Ectodermal cell (in vitro differentiated cells): ENCODE measurements around the gene SP6.

Experiments used
- H3K27ac ChIP-seq: 2 replicates; pipeline ENCODE4 v1.7.0; 2013; ENCODE audit warnings: mild to moderate bottlenecking, low read depth, low read length; ENCODE audit not compliant: insufficient read depth, poor library complexity, severe bottlenecking
- H3K27me3 ChIP-seq: 2 replicates; pipeline ENCODE4 v1.7.0; 2013; ENCODE audit warnings: mild to moderate bottlenecking, low read length; ENCODE audit not compliant: insufficient read depth, control insufficient read depth, poor library complexity, severe bottlenecking
- H3K36me3 ChIP-seq: one replicate; pipeline ENCODE4 v1.7.0; 2013; ENCODE audit warnings: low read length; ENCODE audit not compliant: control insufficient read depth, insufficient read depth
- H3K4me1 ChIP-seq: one replicate; pipeline ENCODE4 v1.7.0; 2013; ENCODE audit warnings: low read length; ENCODE audit not compliant: control insufficient read depth, insufficient read depth
- H3K4me3 ChIP-seq: 2 replicates; pipeline ENCODE4 v1.7.0; 2013; ENCODE audit warnings: low read depth, low read length, control low read depth; ENCODE audit not compliant: insufficient read depth
- H3K9me3 ChIP-seq: 2 replicates; pipeline ENCODE4 v1.7.0; 2013; ENCODE audit warnings: mild to moderate bottlenecking, low read length, moderate library complexity; ENCODE audit not compliant: control insufficient read depth
- WGBS, 2 experiments: methylation state at CpG; one replicate each; pipeline ENCODE4 v1.1.7; 2013; ENCODE audit warnings: missing lambda C conversion rate in 2 of 2; 5-methylcytosine and 5-hydroxymethylcytosine counted together

SP6 gene

GRCh38 chr17:47810901-47811635 lies 39.9 kb downstream of the SP6 start:
- Histone ChIP-seq H3K4me1 (no peaks in the 10 kb centered on the region), H3K27ac (no peak overlapping the region), H3K9me3 (no peaks in the 10 kb centered on the region), H3K36me3 (no peaks in the 10 kb centered on the region), H3K27me3 (no peaks in the 10 kb centered on the region), H3K4me3 (no peak overlapping the region)
- 83 to 85% methylated on average over 9 of the region's 9 CpGs for WGBS, 2 experiments

- H3K36me3 ChIP-seq: no peaks in the 10 kb centered on the region
- H3K9me3 ChIP-seq: no peaks in the 10 kb centered on the region
- H3K27me3 ChIP-seq: no peaks in the 10 kb centered on the region
- H3K4me1 ChIP-seq: no peaks in the 10 kb centered on the region
- WGBS, 2 experiments: 69 to 71% methylated on average over 10 of the region's 10 CpGs
- no peak overlapping the region for H3K27ac ChIP-seq
- H3K4me3 ChIP-seq: no peak overlapping the region
Observed at GRCh38 chr17:47810200-47810821, 40.7 kb downstream of the SP6 start.

DNA sequence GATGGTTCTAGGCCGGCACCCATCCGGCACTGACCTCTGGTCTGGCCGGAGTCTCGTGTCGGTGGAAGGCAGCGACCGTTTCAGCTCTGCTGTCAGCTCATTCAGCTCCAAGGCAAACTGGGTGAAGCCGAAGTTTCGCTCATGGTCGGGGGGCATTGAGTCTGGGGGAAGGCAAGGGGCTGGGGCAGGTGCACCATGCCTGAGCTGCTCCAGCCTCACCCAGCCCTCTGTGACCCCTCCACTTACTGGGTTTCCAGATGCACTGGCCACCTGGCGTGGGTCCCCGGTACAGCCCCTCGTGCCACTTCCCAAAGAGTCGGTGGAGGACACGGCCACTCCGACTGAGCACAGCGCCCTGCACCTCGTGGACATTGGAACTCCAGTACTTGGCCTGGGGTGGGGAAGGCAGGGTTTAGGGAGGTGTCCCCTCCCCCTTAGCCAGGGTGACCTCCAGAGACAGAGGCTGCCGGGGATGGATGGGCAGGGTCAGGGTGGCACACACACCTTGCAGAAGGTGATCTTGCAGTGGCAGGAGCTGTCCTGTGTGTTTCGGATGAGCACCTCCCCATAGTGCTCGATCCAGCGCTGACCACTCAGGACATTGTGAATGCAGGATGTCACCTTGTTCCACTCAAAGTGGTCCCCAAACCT lies 42.0 kb downstream of the SP6 start:
- Histone ChIP-seq H3K36me3 (no peaks in the 10 kb centered on the region), H3K9me3 (no peaks in the 10 kb centered on the region), H3K4me3 (no peak overlapping the region), H3K27me3 (no peaks in the 10 kb centered on the region), H3K4me1 (no peaks in the 10 kb centered on the region), H3K27ac (no peak overlapping the region)
- 94 to 97% methylated on average over 22 of the region's 22 CpGs for WGBS, 2 experiments

- no peak overlapping the region for H3K4me3 ChIP-seq
- H3K9me3 ChIP-seq: no peaks in the 10 kb centered on the region
- no peaks in the 10 kb centered on the region for H3K4me1 ChIP-seq
- H3K27me3 ChIP-seq: no peaks in the 10 kb centered on the region
- no peak overlapping the region for H3K27ac ChIP-seq
- no peaks in the 10 kb centered on the region for H3K36me3 ChIP-seq
- WGBS, 2 experiments: 93% methylated on average over 20 of the region's 20 CpGs
Observed at GRCh38 chr17:47808036-47808829, 42.7 kb downstream of the SP6 start.

DNA sequence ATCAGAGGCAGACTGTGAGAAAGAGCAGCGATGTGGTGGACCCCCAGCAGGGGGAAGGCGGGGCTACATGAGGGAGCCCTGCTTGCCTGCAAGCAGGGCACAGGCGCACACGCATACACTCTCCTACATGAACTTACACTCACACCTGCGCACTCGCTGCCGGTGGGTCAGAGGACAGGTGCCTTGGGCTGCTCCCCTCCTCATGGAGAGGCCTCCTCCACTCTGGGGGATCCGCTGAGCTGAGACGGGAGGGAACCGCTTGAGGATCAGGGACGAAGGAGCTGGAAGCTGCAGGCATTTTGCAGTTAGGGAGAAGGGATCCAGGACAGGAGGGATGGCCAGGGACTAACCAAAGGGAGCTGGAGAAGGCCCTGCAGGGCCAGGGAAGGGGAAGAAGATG lies 43.5 kb downstream of the SP6 start:
- no peaks in the 10 kb centered on the region for H3K4me1 ChIP-seq
- WGBS, 2 experiments: 87 to 92% methylated on average over 10 to 11 of the region's 11 CpGs
- H3K9me3 ChIP-seq: no peaks in the 10 kb centered on the region
- H3K4me3 ChIP-seq: no peak overlapping the region
- H3K36me3 ChIP-seq: no peaks in the 10 kb centered on the region
- no peak overlapping the region for H3K27ac ChIP-seq
- H3K27me3 ChIP-seq: peaks cover 3% of the 10 kb centered on the region

DNA sequence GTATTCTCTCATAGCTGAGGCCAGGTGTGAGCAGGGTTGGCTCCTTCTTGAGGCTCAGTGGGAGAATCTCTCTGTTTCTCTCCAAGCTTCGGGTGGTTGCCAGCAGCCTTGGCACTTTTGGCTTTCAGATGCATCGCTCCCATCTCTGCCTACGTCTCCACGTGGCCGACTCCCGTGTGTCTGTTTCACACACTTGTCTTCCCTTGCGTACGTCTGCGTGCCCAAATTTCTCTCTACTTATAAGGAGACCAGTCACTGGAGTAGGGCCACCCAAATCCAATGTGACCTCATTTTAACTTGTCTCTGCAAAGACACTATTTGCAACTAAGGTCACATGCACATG lies 44.1 kb downstream of the SP6 start:
- peaks cover 3% of the 10 kb centered on the region for H3K27me3 ChIP-seq
- H3K4me1 ChIP-seq: no peaks in the 10 kb centered on the region
- no peak overlapping the region for H3K4me3 ChIP-seq
- no peak overlapping the region for H3K27ac ChIP-seq
- H3K36me3 ChIP-seq: no peaks in the 10 kb centered on the region
- 93 to 97% methylated on average over 9 of the region's 9 CpGs for whole genome bisulfite sequencing, 2 experiments
- H3K9me3 ChIP-seq: no peaks in the 10 kb centered on the region

- Histone ChIP-seq H3K36me3 (no peaks in the 10 kb centered on the region), H3K9me3 (no peaks in the 10 kb centered on the region), H3K27me3 (peaks cover 3% of the 10 kb centered on the region), H3K27ac (no peak overlapping the region), H3K4me1 (no peaks in the 10 kb centered on the region), H3K4me3 (no peak overlapping the region)
- WGBS, 2 experiments: 88 to 89% methylated on average over 16 of the region's 16 CpGs
Observed at GRCh38 chr17:47806026-47806912, 44.7 kb downstream of the SP6 start.

GRCh38 chr17:47804461-47804860 lies 46.5 kb downstream of the SP6 start:
- WGBS, 2 experiments: 72 to 79% methylated on average over 3 of the region's 3 CpGs
- Histone ChIP-seq H3K4me1 (no peaks in the 10 kb centered on the region), H3K27me3 (peaks cover 6% of the 10 kb centered on the region), H3K4me3 (no peak overlapping the region), H3K27ac (no peak overlapping the region), H3K36me3 (no peaks in the 10 kb centered on the region), H3K9me3 (no peaks in the 10 kb centered on the region)

DNA sequence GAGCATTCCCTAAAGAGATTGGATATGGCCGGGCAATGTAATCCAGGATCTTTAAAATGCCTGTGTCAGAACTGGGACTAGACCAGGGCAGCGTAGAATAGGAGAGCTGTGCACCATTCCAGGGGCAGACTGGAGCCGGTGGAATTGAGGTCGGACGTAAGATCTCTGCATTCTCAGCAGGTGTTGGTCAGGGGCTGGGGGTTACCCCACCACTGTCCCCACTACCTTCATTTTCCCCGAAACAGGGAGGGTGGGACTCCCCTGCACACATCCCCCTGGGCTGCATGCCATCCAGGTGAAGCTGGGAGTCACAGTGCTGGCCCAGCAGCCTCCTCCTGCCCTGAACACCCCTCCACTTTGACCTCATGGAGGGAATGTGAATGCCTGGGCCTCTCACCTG lies 47.2 kb downstream of the SP6 start:
- H3K27ac ChIP-seq: no peak overlapping the region
- no peaks in the 10 kb centered on the region for H3K4me1 ChIP-seq
- 76 to 85% methylated on average over 6 of the region's 6 CpGs for WGBS, 2 experiments
- no peaks in the 10 kb centered on the region for H3K36me3 ChIP-seq
- H3K27me3 ChIP-seq: peaks cover 6% of the 10 kb centered on the region
- no peaks in the 10 kb centered on the region for H3K9me3 ChIP-seq
- no peak overlapping the region for H3K4me3 ChIP-seq
